Kidney glomerular epithelial cell (primary cell): ENCODE results near the gene ARF3.
A peak's percentile ranks its signal among the peaks of the same experiment; 100 is the strongest.
"Not testable (repeated sequence)": the region's sequence is repeated elsewhere in the genome, so short reads cannot be mapped to it uniquely, and the experiment has no call there.

Experiments used
- DNase-seq: peaks from one replicate; lab custom pipeline; 2025; lab: John Stamatoyannopoulos, UW

ARF3 gene

GRCh38 chr12:48929551-48929950, 27.7 kb downstream of the ARF3 start:
- DNase-seq: no peak

DNA sequence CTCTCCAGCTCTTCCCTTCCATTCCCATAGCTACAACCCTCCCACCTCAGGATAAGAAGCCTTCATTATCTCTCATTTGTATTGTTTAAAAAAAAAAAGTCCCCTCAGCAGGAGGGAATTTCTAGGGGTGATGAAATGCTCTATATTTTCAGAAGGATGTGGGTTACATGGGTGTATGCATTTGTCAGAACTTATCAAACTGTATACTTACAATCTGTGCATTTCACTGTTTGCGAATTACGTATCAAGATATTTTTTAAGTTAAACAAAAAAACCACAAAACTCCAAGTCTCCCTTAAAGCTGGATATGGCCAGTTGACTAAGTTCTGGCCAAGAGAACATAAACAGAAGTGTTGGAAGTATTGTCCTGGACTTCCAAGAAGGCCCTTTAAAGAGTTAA, 30.0 kb downstream of the ARF3 start:
- no peak for DNase-seq

DNA sequence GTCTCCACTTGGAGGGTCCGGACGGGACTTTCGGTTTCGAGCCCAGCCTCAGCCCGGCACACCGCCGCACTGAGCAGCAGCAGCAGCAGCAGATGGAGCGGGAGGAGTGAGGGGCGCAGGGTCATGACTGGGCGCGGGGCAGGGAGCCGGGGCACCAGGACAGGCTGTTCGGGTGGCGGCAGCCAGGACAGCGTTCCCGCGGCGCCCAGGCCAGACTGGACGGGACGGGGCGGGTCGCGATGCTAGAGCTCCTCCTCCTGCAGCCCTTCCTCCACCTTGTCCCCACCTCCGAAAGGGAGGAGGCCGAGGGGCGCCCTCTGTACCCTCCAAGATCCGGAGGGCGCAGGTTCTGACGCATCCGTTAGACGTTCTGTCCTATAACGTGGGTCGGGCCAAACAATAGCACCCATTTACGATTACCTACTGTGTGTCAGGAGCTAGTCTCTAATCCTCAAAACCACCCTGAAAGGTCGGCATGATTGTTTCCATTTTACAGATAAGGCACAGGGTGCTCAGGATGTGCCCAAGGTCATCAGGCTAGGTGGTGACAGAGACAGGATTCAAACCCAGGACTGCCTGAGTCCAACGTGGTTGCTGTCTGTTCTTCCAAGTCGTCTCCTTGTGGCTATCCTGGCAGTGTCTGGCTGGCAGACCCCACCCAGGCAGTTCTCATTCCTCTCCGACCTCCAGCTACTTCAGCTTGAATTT, 31.8 kb downstream of the ARF3 start, which contains the start of gene FKBP11:
Gene FKBP11 (minus strand): TSS at position 189 of the 708 bp plus-strand sequence. CDS start 64 bp downstream, at position 125.
- peak; percentile 15 for DNase-seq

GRCh38 chr12:48924617-48925303, 32.5 kb downstream of the ARF3 start:
- DNase-seq: peak; percentile 19

- DNase-seq: no peak
Observed at GRCh38 chr12:48923117-48923516, 34.2 kb downstream of the ARF3 start.

DNA sequence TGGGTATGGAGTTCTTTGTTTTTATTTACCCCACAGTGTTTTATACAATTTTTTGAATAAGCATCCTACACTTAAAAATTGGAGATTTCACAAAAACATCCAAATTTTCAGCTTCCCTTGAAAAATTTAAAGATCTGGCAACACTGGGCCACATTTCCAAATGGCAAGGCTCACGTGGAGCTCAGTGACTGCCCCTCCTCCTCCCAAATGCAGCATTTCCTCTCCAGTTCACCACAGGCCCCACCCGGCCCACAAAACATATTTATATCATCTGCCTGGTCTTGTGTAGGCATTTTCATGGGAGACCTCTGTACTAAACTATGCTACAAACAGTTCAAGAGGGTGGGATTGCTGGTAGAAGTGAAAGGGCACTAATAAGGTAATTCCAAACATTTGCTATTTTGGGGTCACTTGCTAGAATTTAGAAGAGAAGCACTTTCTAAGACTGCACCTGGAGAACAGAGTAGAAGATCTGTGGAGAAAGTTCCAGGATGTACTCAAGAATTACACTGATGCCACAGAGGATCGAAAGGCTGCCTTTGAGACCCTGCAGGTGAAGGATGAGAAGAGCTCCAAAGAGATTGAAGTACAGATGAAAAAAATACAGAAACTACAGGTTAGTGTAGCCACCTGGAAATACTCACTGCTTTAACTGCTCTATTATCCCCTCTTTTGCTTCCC, 39.3 kb downstream of the ARF3 start:
- DNase-seq: no peak

GRCh38 chr12:48910196-48910595, 47.1 kb downstream of the ARF3 start:
- DNase-seq: no peak

GRCh38 chr12:48909698-48910097, 47.6 kb downstream of the ARF3 start:
- DNase-seq: not testable (repeated sequence)

DNA sequence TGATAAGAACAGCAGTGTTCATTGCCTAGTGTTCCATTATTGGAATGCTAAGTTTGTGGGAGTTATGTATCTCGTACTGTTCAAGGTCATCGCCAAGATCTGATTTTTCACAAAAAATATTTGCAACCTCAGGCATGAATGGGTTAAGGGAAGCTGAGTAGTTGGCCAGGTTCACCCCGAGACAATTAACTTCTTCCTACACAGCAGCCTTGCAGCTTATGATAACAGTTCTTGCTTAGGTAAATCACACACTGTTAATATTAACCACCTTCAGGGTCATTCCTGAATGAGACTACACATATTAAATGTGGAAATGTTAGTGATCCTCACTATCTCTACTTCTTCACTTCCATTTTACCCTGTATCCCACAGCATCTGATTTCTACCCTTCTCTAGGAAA, 50.0 kb downstream of the ARF3 start:
- DNase-seq: peak; percentile 45

GRCh38 chr12:48903982-48904411, 53.3 kb downstream of the ARF3 start:
- DNase-seq: peak; percentile 74

- DNase-seq: no peak
Observed at GRCh38 chr12:48903363-48903981, 53.8 kb downstream of the ARF3 start.

DNA sequence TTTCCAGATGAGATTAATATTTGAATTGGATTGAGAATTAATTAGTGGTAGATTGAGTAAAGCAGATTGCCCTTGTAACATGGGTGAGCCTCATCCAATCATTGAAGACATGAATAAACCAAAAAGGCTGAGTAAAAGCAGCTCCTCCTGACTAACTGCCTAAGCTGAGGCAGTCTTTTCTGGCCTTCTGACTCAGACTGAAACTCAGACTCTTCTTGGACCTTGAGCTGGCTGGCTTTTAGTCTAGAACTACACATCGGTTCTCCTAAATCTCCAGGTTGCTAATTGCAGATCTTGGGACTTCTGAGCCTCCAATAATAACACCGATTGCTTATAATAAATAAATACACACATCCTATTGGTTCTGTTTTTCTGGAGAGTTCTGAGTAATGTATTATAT, 56.0 kb downstream of the ARF3 start:
- no peak for DNase-seq

- DNase-seq: no peak
Observed at GRCh38 chr12:48899651-48900050, 57.6 kb downstream of the ARF3 start.

GRCh38 chr12:48894271-48894670, 63.0 kb downstream of the ARF3 start:
- DNase-seq: no peak

DNA sequence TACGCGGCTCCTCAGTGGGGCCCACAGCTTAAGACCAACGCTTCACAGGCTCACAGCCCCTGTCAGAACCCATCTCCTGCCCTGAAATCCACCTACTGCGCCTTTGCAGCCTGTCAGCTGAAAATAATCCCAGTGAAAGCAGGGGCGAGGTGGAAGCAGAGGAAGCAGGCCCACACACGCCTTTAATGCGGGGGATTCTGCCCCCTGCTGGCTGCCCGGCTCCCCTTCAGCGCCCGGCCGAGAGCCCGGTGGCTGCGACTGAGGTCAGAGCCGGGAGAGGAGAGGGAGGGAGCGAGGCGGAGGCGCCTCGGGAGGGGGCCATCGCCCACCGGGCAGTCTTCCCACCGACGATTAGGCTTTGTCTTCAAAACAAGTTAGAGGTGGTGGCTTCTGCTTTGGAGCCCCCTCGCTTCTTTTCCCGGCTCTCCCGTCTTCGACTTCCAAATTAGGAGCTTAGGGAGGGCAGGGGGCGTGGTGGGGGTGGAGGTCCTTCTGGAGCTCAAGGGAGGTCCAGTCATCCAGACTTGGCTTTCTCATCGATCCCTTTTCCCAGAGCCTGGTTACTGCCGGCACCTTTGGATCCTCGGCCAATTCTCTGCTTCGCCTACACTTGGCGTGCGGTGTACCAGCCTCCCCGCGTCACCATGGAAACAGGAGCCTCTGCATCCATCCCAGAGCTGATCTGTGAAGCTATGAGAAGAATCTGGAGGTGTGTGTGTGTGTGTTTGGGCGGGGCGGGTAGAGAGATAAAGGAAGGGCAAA, 66.4 kb downstream of the ARF3 start:
- DNase-seq: peak; percentile 58

DNA sequence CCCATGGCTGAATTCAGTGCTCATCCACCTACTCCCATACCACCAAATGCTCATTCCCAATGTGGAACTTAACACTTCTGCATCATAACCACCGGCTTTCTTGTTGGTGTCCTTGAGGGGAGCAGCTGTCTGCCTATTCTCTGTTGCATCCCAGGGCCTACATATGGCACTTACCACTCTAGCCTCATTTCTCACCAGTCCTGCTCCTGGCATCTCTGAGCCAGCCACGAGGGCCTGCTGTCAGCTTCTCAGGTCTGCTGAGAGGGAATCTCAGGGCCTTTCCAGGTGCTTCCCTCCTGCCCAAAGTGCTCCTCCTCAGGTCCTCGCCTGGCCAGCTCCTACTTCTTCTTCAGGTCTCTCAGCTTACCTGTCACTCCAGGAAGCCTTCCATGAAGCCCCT, 67.6 kb downstream of the ARF3 start:
- no peak for DNase-seq
